Endothelial cell of umbilical vein (primary cell): ENCODE data around the gene IL22RA2. TPM values are rescaled to one million over a fixed set of nuclear protein-coding genes. Genes with fewer than 3 reads are reported as not detected.

Experiments used
- BruUV-seq: library from RNA; stranded (reverse); fragments of 400-500 nt; replicated peaks from 2 replicates; lab custom pipeline; 2021; lab: Mats Ljungman, UMichigan
- CTCF ChIA-PET: fragments of 300-600, 350-600 bp; sonication (Branson Sonifier 250); formaldehyde crosslinking; loops from one replicate; lab custom pipeline; 2021; ENCODE audit warnings: antibody characterized with exemption, inconsistent platforms; lab: Charles Lee
- POLR2A ChIA-PET: fragments of 300-600, 350-600 bp; sonication (Branson Sonifier 250); formaldehyde crosslinking; loops from one replicate; lab custom pipeline; 2021; ENCODE audit warnings: antibody characterized with exemption, inconsistent platforms; lab: Charles Lee
- DNase-seq: peaks from one replicate; pipeline ENCODE4 v3.0.0-alpha.2; 2011; ENCODE audit warnings: low read depth, low spot score
- FAIRE-seq: peaks from 2 replicates; lab custom pipeline; 2011; peaks lifted over from hg19 to GRCh38; lab: Jason Lieb, UNC
- H2AFZ ChIP-seq: 2 replicates; pipeline ENCODE4 v1.6.0; 2012; ENCODE audit warnings: low read depth, low read length, control low read depth, inconsistent platforms
- H3K27ac ChIP-seq: 2 replicates; pipeline ENCODE4 v1.5.1; 2011; ENCODE audit warnings: low read depth, mild to moderate bottlenecking, control low read depth, low read length, moderate library complexity; ENCODE audit not compliant: insufficient read depth
- H3K27me3 ChIP-seq, 2 experiments: 2 replicates each; pipeline versions ENCODE4 v1.6.0 to v1.6.1; 2011; ENCODE audit warnings: low read length in 2 of 2, mixed read lengths in 1 of 2; ENCODE audit not compliant: control insufficient read depth in 2 of 2, insufficient read depth in 2 of 2
- H3K36me3 ChIP-seq, 2 experiments: 2 replicates in 1 of 2; 3 replicates in 1 of 2; pipeline ENCODE4 v1.5.1; 2011; ENCODE audit warnings: low read length in 2 of 2, mild to moderate bottlenecking in 1 of 2, moderate library complexity in 1 of 2; ENCODE audit not compliant: control insufficient read depth in 2 of 2, insufficient read depth in 2 of 2; ENCODE audit errors: extremely low read depth in 1 of 2
- H3K4me1 ChIP-seq: 3 replicates; pipeline ENCODE4 v1.5.1; 2011; ENCODE audit warnings: mild to moderate bottlenecking, low read length; ENCODE audit not compliant: control insufficient read depth, insufficient read depth; ENCODE audit errors: extremely low read depth
- H3K4me2 ChIP-seq: 2 replicates; pipeline ENCODE4 v1.6.1; 2011; ENCODE audit warnings: low read length, control low read depth, mixed read lengths; ENCODE audit not compliant: insufficient read depth
- H3K4me3 ChIP-seq, 3 experiments: fragments of 200-600 bp in 1 of 3; sonication (generic), shearing (Covaris generic) in 1 of 3; replicated peaks in 1 of 3; 2 replicates each; pipeline ENCODE4 v1.5.1; 2011 to 2016; ENCODE audit warnings: control low read depth in 3 of 3, low read length in 3 of 3, mild to moderate bottlenecking in 2 of 3, inconsistent platforms in 1 of 3, low read depth in 1 of 3, moderate library complexity in 1 of 3; ENCODE audit not compliant: insufficient read depth in 1 of 3
- H3K79me2 ChIP-seq: 2 replicates; pipeline ENCODE4 v1.6.0; 2012; ENCODE audit warnings: low read length, inconsistent platforms; ENCODE audit not compliant: control insufficient read depth, insufficient read depth
- H3K9ac ChIP-seq: replicated peaks from 2 replicates; pipeline ENCODE3; 2011; ENCODE audit warnings: low read length, control low read depth; ENCODE audit not compliant: insufficient read depth; ENCODE audit errors: extremely low read depth
- H3K9me1 ChIP-seq: replicated peaks from 3 replicates; pipeline ENCODE4 v1.6.0; 2011; ENCODE audit warnings: mild to moderate bottlenecking, low read length; ENCODE audit not compliant: control insufficient read depth, insufficient read depth; ENCODE audit errors: extremely low read depth
- H3K9me3 ChIP-seq: replicated peaks from 2 replicates; pipeline ENCODE4 v1.5.1; 2012; ENCODE audit warnings: low read length, inconsistent platforms; ENCODE audit not compliant: control insufficient read depth, insufficient read depth
- H4K20me1 ChIP-seq: replicated peaks from 2 replicates; pipeline ENCODE3; 2011; ENCODE audit warnings: mild to moderate bottlenecking, low read length; ENCODE audit not compliant: control insufficient read depth, insufficient read depth; ENCODE audit errors: extremely low read depth
- EZH2 ChIP-seq: IDR thresholded peaks from 2 replicates; pipeline ENCODE4 v1.6.1; 2012; ENCODE audit warnings: borderline replicate concordance, low read depth, mild to moderate bottlenecking, moderate library complexity, low read length, inconsistent platforms; ENCODE audit not compliant: severe bottlenecking
- FOS ChIP-seq: IDR thresholded peaks from 2 replicates; pipeline ENCODE4 v1.6.1; 2011; ENCODE audit warnings: mild to moderate bottlenecking, low read length, moderate library complexity, borderline replicate concordance; ENCODE audit not compliant: insufficient read depth
- GATA2 ChIP-seq: IDR thresholded peaks from 2 replicates; pipeline ENCODE4 v1.7.0; 2011; ENCODE audit warnings: low read depth, mild to moderate bottlenecking, moderate library complexity, mixed read lengths, low read length; ENCODE audit not compliant: insufficient read length, insufficient read depth
- MAX ChIP-seq: IDR thresholded peaks from 2 replicates; pipeline ENCODE4 v1.6.1; 2011; ENCODE audit not compliant: insufficient read depth, insufficient read length
- MYC ChIP-seq: IDR thresholded peaks from one replicate; pipeline ENCODE4 v1.6.1; 2011; ENCODE audit warnings: mild to moderate bottlenecking, low read depth, low read length
- POLR2A ChIP-seq: IDR thresholded peaks from 2 replicates; pipeline ENCODE4 v1.6.1; 2012; ENCODE audit warnings: low read depth, mild to moderate bottlenecking, control low read depth, low read length
- POLR2AphosphoS5 ChIP-seq: IDR thresholded peaks from 2 replicates; pipeline ENCODE4 v1.6.1; 2012; ENCODE audit warnings: low read depth, mild to moderate bottlenecking, control low read depth, low read length, moderate library complexity; ENCODE audit not compliant: insufficient read depth
- dilution Hi-C: fragments of 300-500 bp; cut with MboI; formaldehyde crosslinking; loops from one replicate; pipeline ENCODE4 v1.15.0; 2019; ENCODE audit warnings: low sequenced_read_pairs; ENCODE audit not compliant: extremely low pct_ligation_motif_present
- intact Hi-C: fragments of 100-400 bp; cut with micrococcal nuclease; formaldehyde crosslinking; loops from one replicate; pipeline ENCODE4 v1.10.0; 2022
- polyA plus RNA-seq, 4 experiments: library from polyadenylated mRNA; depleted of rRNA in 3 of 4; stranded (reverse) in 3 of 4; unstranded in 1 of 4; fragments of >200 nt; gene quantifications; 2 replicates each; pipeline versions ENCODE4 v1.2.1 to v1.2.3, GENCODE V29; 2011 to 2012; ENCODE audit warnings: missing spikeins in 1 of 4
- total RNA-seq: library from RNA; stranded (reverse); gene quantifications from 2 replicates; pipeline ENCODE4 v1.2.3, GENCODE V29; 2021

IL22RA2 gene
- total and polyA plus RNA-seq, 2 donors (not counting 3 experiments of a cell fraction or from before 2014, with no cell fraction given), result not detected

- FAIRE-seq (peak; percentile 28), DNase-seq (no peak)
- H4K20me1 ChIP-seq, result no peaks in the 10 kb centered on the region
- no peak overlapping the region for H3K9ac ChIP-seq
- no peaks in the 10 kb centered on the region for H3K9me1 ChIP-seq
- H3K79me2 ChIP-seq, result no peaks in the 10 kb centered on the region
- BruUV-seq, result no TSS peak
- dilution Hi-C loops, result no loop called here
- no peaks in the 10 kb centered on the region for H3K9me3 ChIP-seq
- H3K4me3 ChIP-seq, result no peak overlapping the region
- H3K27ac ChIP-seq, result no peak overlapping the region
- H2AFZ ChIP-seq, result no peak overlapping the region
- ChIA-PET POLR2A (no interaction called here), CTCF (interaction anchor here (1.3 kb wide), 1 partner anchor 28 kb away, joined by 4 read pairs; no protein-coding TSS in a partner anchor)
- no peaks in the 10 kb centered on the region for H3K4me1 ChIP-seq
- H3K27me3 ChIP-seq, result no peaks in the 10 kb centered on the region
- intact Hi-C loops, result no loop called here
- TF ChIP-seq POLR2A (no peak), GATA2 (no peak), EZH2 (no peak), FOS (no peak), POLR2AphosphoS5 (no peak), MAX (no peak), MYC (no peak)
- H3K36me3 ChIP-seq, result peaks cover 5 to 11% of the 10 kb centered on the region in 2 experiments
- no peak overlapping the region for H3K4me2 ChIP-seq
Observed at GRCh38 chr6:137197684-137198645, 24.5 kb upstream of the IL22RA2 start.
